GM18861 (cell line): Measurements from ENCODE around the gene IL6ST.
"Not testable (repeated sequence)": the region's sequence is repeated elsewhere in the genome, so short reads cannot be mapped to it uniquely, and the experiment has no call there.

Experiments used
- ATAC-seq: cut with Tn5 transposase; IDR thresholded peaks from one replicate; pipeline ENCODE4 v1.9.1; 2021; ENCODE audit not compliant: unreplicated experiment

IL6ST gene

GRCh38 chr5:55973296-55973695, 21.5 kb downstream of the IL6ST start:
- ATAC-seq, result no peak

- ATAC-seq, result no peak
Observed at GRCh38 chr5:55969956-55970355, 24.8 kb downstream of the IL6ST start.

GRCh38 chr5:55966284-55966683, 28.5 kb downstream of the IL6ST start:
- ATAC-seq, result no peak

- no peak for ATAC-seq
Observed at GRCh38 chr5:55965525-55965924, 29.2 kb downstream of the IL6ST start.

- ATAC-seq, result no peak
Observed at GRCh38 chr5:55960779-55961178, 34.0 kb downstream of the IL6ST start.

- ATAC-seq, result no peak
Observed at GRCh38 chr5:55959208-55959607, 35.6 kb downstream of the IL6ST start.

- not testable (repeated sequence) for ATAC-seq
Observed at GRCh38 chr5:55941154-55941553, 53.6 kb downstream of the IL6ST start.

- not testable (repeated sequence) for ATAC-seq
Observed at GRCh38 chr5:55937598-55937997, 57.2 kb downstream of the IL6ST start.

- ATAC-seq, result no peak
Observed at GRCh38 chr5:55936100-55936693, 58.6 kb downstream of the IL6ST start.

- ATAC-seq, result no peak
Observed at GRCh38 chr5:55935371-55935770, 59.4 kb downstream of the IL6ST start.

GRCh38 chr5:55934720-55935119, 60.0 kb downstream of the IL6ST start:
- no peak for ATAC-seq

GRCh38 chr5:55934115-55934613, 60.6 kb downstream of the IL6ST start:
- ATAC-seq, result no peak

GRCh38 chr5:55933377-55934114, 61.2 kb downstream of the IL6ST start:
- ATAC-seq, result no peak

- ATAC-seq, result no peak
Observed at GRCh38 chr5:55932700-55933099, 62.1 kb downstream of the IL6ST start.

- no peak for ATAC-seq
Observed at GRCh38 chr5:55929020-55929799, 65.6 kb downstream of the IL6ST start.

- ATAC-seq, result no peak
Observed at GRCh38 chr5:55927861-55928655, 66.7 kb downstream of the IL6ST start.

GRCh38 chr5:55926476-55926875, 68.3 kb downstream of the IL6ST start:
- ATAC-seq, result no peak

- ATAC-seq, result no peak
Observed at GRCh38 chr5:55925712-55926111, 69.1 kb downstream of the IL6ST start.

GRCh38 chr5:55925181-55925580, 69.6 kb downstream of the IL6ST start:
- no peak for ATAC-seq

- ATAC-seq, result no peak
Observed at GRCh38 chr5:55924744-55925143, 70.0 kb downstream of the IL6ST start.
